SK-N-SH (cell line): ENCODE measurements around the gene WNT3. TPM values are rescaled to one million over a fixed set of nuclear protein-coding genes. Genes with fewer than 3 reads are reported as not detected.

Experiments
- CTCF ChIA-PET: fragments of 300-600, 350-600 bp; formaldehyde crosslinking; extraction: SDS; loops from one replicate; lab custom pipeline; 2021; lab: Yijun Ruan, JAX
- POLR2A ChIA-PET: fragments of 350-600 bp; sonication (Branson Sonifier 250); formaldehyde crosslinking; extraction: SDS; loops from one replicate; lab custom pipeline; 2020; ENCODE audit warnings: antibody characterized with exemption, inconsistent platforms; lab: Yijun Ruan, JAX
- DNase-seq: peaks from one replicate; pipeline ENCODE4 v3.0.0; 2012
- H2AFZ ChIP-seq: fragments of 200-600 bp; sonication (generic); 2 replicates; pipeline ENCODE4 v1.8.1; 2016; ENCODE audit warnings: antibody characterized with exemption, mild to moderate bottlenecking, low read depth
- H3F3A ChIP-seq: fragments of 200-600 bp; sonication (generic); replicated peaks from 2 replicates; pipeline ENCODE3; 2016; ENCODE audit warnings: antibody characterized with exemption, mild to moderate bottlenecking; ENCODE audit not compliant: insufficient read depth
- H3K27ac ChIP-seq, 2 experiments: fragments of 200-500 bp in 1 of 2; fragments of 200-600 bp in 1 of 2; sonication (Bioruptor generic) in 1 of 2; sonication (generic), shearing (Covaris generic) in 1 of 2; 2 replicates each; pipeline versions ENCODE4 v1.5.1 to v1.6.1; 2014 to 2016; ENCODE audit warnings: low read depth in 2 of 2, inconsistent platforms in 1 of 2, low read length in 1 of 2, mild to moderate bottlenecking in 1 of 2, mixed read lengths in 1 of 2
- H3K27me3 ChIP-seq: fragments of 200-600 bp; sonication (generic), shearing (Covaris generic); 2 replicates; pipeline ENCODE4 v1.6.1; 2016; ENCODE audit warnings: mixed run types; ENCODE audit not compliant: insufficient read depth
- H3K36me3 ChIP-seq, 2 experiments: fragments of 200-500 bp in 1 of 2; fragments of 200-600 bp in 1 of 2; sonication (Bioruptor generic) in 1 of 2; sonication (generic) in 1 of 2; replicated peaks in 1 of 2; 2 replicates each; pipeline versions ENCODE3 to v1.5.1; 2014 to 2016; ENCODE audit warnings: low read length in 1 of 2, mild to moderate bottlenecking in 1 of 2; ENCODE audit not compliant: insufficient read depth in 2 of 2, control insufficient read depth in 1 of 2
- H3K4me1 ChIP-seq, 2 experiments: fragments of 200-500 bp in 1 of 2; fragments of 200-600 bp in 1 of 2; sonication (Bioruptor generic) in 1 of 2; sonication (generic), shearing (Covaris generic) in 1 of 2; 2 replicates each; pipeline versions ENCODE4 v1.5.1 to v1.6.1; 2014 to 2016; ENCODE audit warnings: low read depth in 1 of 2, low read length in 1 of 2, mixed run types in 1 of 2; ENCODE audit not compliant: insufficient read depth in 2 of 2, control insufficient read depth in 1 of 2
- H3K4me2 ChIP-seq: fragments of 200-600 bp; sonication (generic), shearing (Covaris generic); 2 replicates; pipeline ENCODE4 v1.6.1; 2017; ENCODE audit warnings: mixed run types
- H3K4me3 ChIP-seq, 2 experiments: fragments of 200-500 bp in 1 of 2; fragments of 200-600 bp in 1 of 2; sonication (Bioruptor generic) in 1 of 2; sonication (generic), shearing (Covaris generic) in 1 of 2; 2 replicates each; pipeline versions ENCODE4 v1.5.1 to v1.8.1; 2014 to 2016; ENCODE audit warnings: low read depth in 2 of 2, inconsistent platforms in 1 of 2, low read length in 1 of 2, mild to moderate bottlenecking in 1 of 2, mixed read lengths in 1 of 2, moderate library complexity in 1 of 2
- H3K79me2 ChIP-seq: fragments of 200-600 bp; sonication (generic); 2 replicates; pipeline ENCODE4 v1.8.1; 2017; ENCODE audit warnings: mild to moderate bottlenecking; ENCODE audit not compliant: insufficient read depth
- H3K9ac ChIP-seq: fragments of 200-600 bp; sonication (generic); 2 replicates; pipeline ENCODE4 v1.6.1; 2017; ENCODE audit warnings: mixed run types
- H3K9me2 ChIP-seq: fragments of 200-600 bp; sonication (generic); 2 replicates; pipeline ENCODE4 v1.6.1; 2017; ENCODE audit warnings: mixed run types
- H3K9me3 ChIP-seq: fragments of 200-600 bp; sonication (generic); 2 replicates; pipeline ENCODE4 v1.6.1; 2017; ENCODE audit warnings: mixed run types, mild to moderate bottlenecking, moderate library complexity
- H4K20me1 ChIP-seq: fragments of 200-600 bp; sonication (generic); 2 replicates; pipeline ENCODE4 v1.6.1; 2017; ENCODE audit warnings: mild to moderate bottlenecking, mixed run types; ENCODE audit not compliant: insufficient read depth
- EZH2phosphoT487 ChIP-seq: fragments of 200-600 bp; sonication (generic); IDR thresholded peaks from 2 replicates; pipeline ENCODE4 v1.6.1; 2017; ENCODE audit warnings: low read depth, mixed run types, mild to moderate bottlenecking, antibody characterized with exemption, moderate library complexity, borderline replicate concordance
- FOSL2 ChIP-seq: IDR thresholded peaks from 2 replicates; pipeline ENCODE4 v1.4.0; 2012; ENCODE audit warnings: low read depth, mild to moderate bottlenecking, moderate library complexity, borderline replicate concordance
- MAX ChIP-seq: IDR thresholded peaks from 2 replicates; pipeline ENCODE4 v1.4.0; 2012; ENCODE audit warnings: low read depth
- PBX3 ChIP-seq: IDR thresholded peaks from 2 replicates; pipeline ENCODE4; 2012
- RAD21 ChIP-seq: IDR thresholded peaks from 2 replicates; pipeline ENCODE4 v1.6.1; 2012; ENCODE audit warnings: mild to moderate bottlenecking, low read length
- REST ChIP-seq: IDR thresholded peaks from 2 replicates; pipeline ENCODE4 v1.6.1; 2012; ENCODE audit warnings: mild to moderate bottlenecking, low read depth, low read length, moderate library complexity
- RFX5 ChIP-seq: IDR thresholded peaks from 2 replicates; pipeline ENCODE4 v1.6.1; 2012; ENCODE audit warnings: mild to moderate bottlenecking, improper control_type of control experiment, low read length
- SIN3A ChIP-seq: IDR thresholded peaks from 2 replicates; pipeline ENCODE4 v1.6.1; 2012; ENCODE audit warnings: low read depth, mild to moderate bottlenecking, low read length, moderate library complexity, borderline replicate concordance
- SMC3 ChIP-seq: IDR thresholded peaks from 2 replicates; pipeline ENCODE4 v1.6.1; 2012; ENCODE audit warnings: low read depth, low read length, improper control_type of control experiment
- TCF12 ChIP-seq: IDR thresholded peaks from 2 replicates; pipeline ENCODE4 v1.4.0; 2012
- ZBTB33 ChIP-seq: IDR thresholded peaks from 2 replicates; pipeline ENCODE4 v1.4.0; 2012; ENCODE audit warnings: low read depth, borderline replicate concordance
- WGBS: methylation state at CpG from one replicate; pipeline ENCODE4 v1.1.6; 2017; ENCODE audit warnings: low lambda C conversion rate; 5-methylcytosine and 5-hydroxymethylcytosine counted together
- polyA plus RNA-seq, 3 experiments: library from polyadenylated mRNA; depleted of rRNA; stranded (reverse); fragments of >200 nt; gene quantifications; 2 replicates each; pipeline ENCODE4 v1.2.3, GENCODE V29; 2012

WNT3 gene
- polyA plus RNA-seq, 1 of the 3 experiments (the other 2 are of a cell fraction): 5.3 TPM

GRCh38 chr17:46832945-46833839 is 14.7 kb upstream of the WNT3 start:
- ChIA-PET POLR2A (no interaction called here), CTCF (interaction anchor here (0.5 to 6.5 kb wide), 6 partner anchors 9 to 109 kb away, joined by 3 to 115 read pairs (median 62); no protein-coding TSS in a partner anchor)
- Histone ChIP-seq H3K4me3 (no peak overlapping the region), H3K9me3 (no peaks in the 10 kb centered on the region), H3K4me1 (peaks cover 0 to 8% of the 10 kb centered on the region in 2 experiments; a peak in 2 of 4 replicates), H3K9me2 (no peaks in the 10 kb centered on the region), H3F3A (no peaks in the 10 kb centered on the region), H3K36me3 (no peaks in the 10 kb centered on the region), H3K27me3 (no peaks in the 10 kb centered on the region), H3K9ac (no peak overlapping the region), H4K20me1 (no peaks in the 10 kb centered on the region), H3K27ac (peak overlapping the region in 1 of 2 experiments; percentile 29; a peak in 2 of 4 replicates), H3K4me2 (0 out of 2 replicates have a peak overlapping the region, but pooled peaks have one; percentile 7), H2AFZ (no peak overlapping the region), H3K79me2 (no peaks in the 10 kb centered on the region)
- DNase-seq: no peak
- no peak for TF ChIP-seq EZH2phosphoT487
- no peak for TF ChIP-seq ZBTB33
- no peak for TF ChIP-seq REST
- TF ChIP-seq RAD21: no peak
- no peak for TF ChIP-seq SIN3A
- TF ChIP-seq TCF12: peak; percentile 41; the same call in 1 of the 2 replicates
- no peak for TF ChIP-seq RFX5
- peak; percentile 31; the same call in 1 of the 2 replicates for TF ChIP-seq PBX3
- peak; percentile 51; the same call in 1 of the 2 replicates for TF ChIP-seq FOSL2
- no peak for TF ChIP-seq SMC3
- peak; percentile 89 for TF ChIP-seq MAX
- 79% methylated on average over 15 of the region's 17 CpGs for WGBS
